ENCODE results near the gene MALRD1. TPM values are rescaled to one million over a fixed set of nuclear protein-coding genes. Genes with fewer than 3 reads are reported as not detected.

MALRD1 gene
- total RNA-seq, 4 donors from 2014 or later, result 1.1 to 6.2 TPM; not detected in 2

- DNase-seq, result no peak
- H3K4me1 ChIP-seq, result no peaks in the 10 kb centered on the region
- intact Hi-C loops (cut with DNase I; ENCODE audit: low total_unique reads), result no loop called here
- H3K27ac ChIP-seq, result no peak overlapping the region
- no peaks in the 10 kb centered on the region for H3K36me3 ChIP-seq
- no peaks in the 10 kb centered on the region for H3K9me3 ChIP-seq
- no peak for TF ChIP-seq POLR2A (IDR thresholded peaks at IDR 0.05)
- TF ChIP-seq, protein P1, sequence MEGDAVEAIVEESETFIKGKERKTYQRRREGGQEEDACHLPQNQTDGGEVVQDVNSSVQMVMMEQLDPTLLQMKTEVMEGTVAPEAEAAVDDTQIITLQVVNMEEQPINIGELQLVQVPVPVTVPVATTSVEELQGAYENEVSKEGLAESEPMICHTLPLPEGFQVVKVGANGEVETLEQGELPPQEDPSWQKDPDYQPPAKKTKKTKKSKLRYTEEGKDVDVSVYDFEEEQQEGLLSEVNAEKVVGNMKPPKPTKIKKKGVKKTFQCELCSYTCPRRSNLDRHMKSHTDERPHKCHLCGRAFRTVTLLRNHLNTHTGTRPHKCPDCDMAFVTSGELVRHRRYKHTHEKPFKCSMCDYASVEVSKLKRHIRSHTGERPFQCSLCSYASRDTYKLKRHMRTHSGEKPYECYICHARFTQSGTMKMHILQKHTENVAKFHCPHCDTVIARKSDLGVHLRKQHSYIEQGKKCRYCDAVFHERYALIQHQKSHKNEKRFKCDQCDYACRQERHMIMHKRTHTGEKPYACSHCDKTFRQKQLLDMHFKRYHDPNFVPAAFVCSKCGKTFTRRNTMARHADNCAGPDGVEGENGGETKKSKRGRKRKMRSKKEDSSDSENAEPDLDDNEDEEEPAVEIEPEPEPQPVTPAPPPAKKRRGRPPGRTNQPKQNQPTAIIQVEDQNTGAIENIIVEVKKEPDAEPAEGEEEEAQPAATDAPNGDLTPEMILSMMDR (IDR thresholded peaks at IDR 0.05), result no peak
- no peaks in the 10 kb centered on the region for H3K27me3 ChIP-seq
- no peak overlapping the region for H3K4me3 ChIP-seq
Observed at GRCh38 chr10:19606968-19607367, 558.4 kb downstream of the MALRD1 start.

GRCh38 chr10:19611775-19612174, 563.2 kb downstream of the MALRD1 start:
- H3K4me3 ChIP-seq, result no peak overlapping the region
- no peaks in the 10 kb centered on the region for H3K27me3 ChIP-seq
- intact Hi-C loops (cut with DNase I; ENCODE audit: low total_unique reads), result no loop called here
- TF ChIP-seq, protein P1 (IDR thresholded peaks at IDR 0.05), result no peak
- no peak for TF ChIP-seq POLR2A (IDR thresholded peaks at IDR 0.05)
- H3K36me3 ChIP-seq, result no peaks in the 10 kb centered on the region
- no peaks in the 10 kb centered on the region for H3K9me3 ChIP-seq
- H3K27ac ChIP-seq, result no peak overlapping the region
- no peak for DNase-seq
- no peaks in the 10 kb centered on the region for H3K4me1 ChIP-seq

GRCh38 chr10:19616966-19617365, 568.4 kb downstream of the MALRD1 start:
- Histone ChIP-seq H3K9me3 (no peaks in the 10 kb centered on the region), H3K4me1 (no peaks in the 10 kb centered on the region), H3K36me3 (no peaks in the 10 kb centered on the region), H3K27ac (no peak overlapping the region), H3K4me3 (no peak overlapping the region), H3K27me3 (no peaks in the 10 kb centered on the region)
- intact Hi-C loops (cut with DNase I; ENCODE audit: low total_unique reads), result no loop called here
- TF ChIP-seq, protein P1 (IDR thresholded peaks at IDR 0.05), result no peak
- TF ChIP-seq POLR2A (IDR thresholded peaks at IDR 0.05), result no peak
- DNase-seq, result no peak

- Histone ChIP-seq H3K27ac (no peak overlapping the region), H3K4me3 (no peak overlapping the region), H3K9me3 (no peaks in the 10 kb centered on the region), H3K4me1 (no peaks in the 10 kb centered on the region), H3K27me3 (no peaks in the 10 kb centered on the region), H3K36me3 (no peaks in the 10 kb centered on the region)
- intact Hi-C loops (cut with DNase I; ENCODE audit: low total_unique reads), result no loop called here
- DNase-seq, result no peak
- TF ChIP-seq, protein P1 (IDR thresholded peaks at IDR 0.05), result no peak
- no peak for TF ChIP-seq POLR2A (IDR thresholded peaks at IDR 0.05)
Observed at GRCh38 chr10:19620811-19621210, 572.2 kb downstream of the MALRD1 start.

- Histone ChIP-seq H3K9me3 (no peaks in the 10 kb centered on the region), H3K4me1 (no peaks in the 10 kb centered on the region), H3K27me3 (no peaks in the 10 kb centered on the region), H3K36me3 (no peaks in the 10 kb centered on the region), H3K4me3 (no peak overlapping the region), H3K27ac (no peak overlapping the region)
- no peak for TF ChIP-seq POLR2A (IDR thresholded peaks at IDR 0.05)
- TF ChIP-seq, protein P1 (IDR thresholded peaks at IDR 0.05), result no peak
- no peak for DNase-seq
- intact Hi-C loops (cut with DNase I; ENCODE audit: low total_unique reads), result no loop called here
Observed at GRCh38 chr10:19623321-19623720, 574.7 kb downstream of the MALRD1 start.

Measured in uterus (tissue), 4 donors.